Neuronal stem cell (in vitro differentiated cells): Measurements from ENCODE around the gene PHYHD1.

ENCODE experiments used
- DNase-seq: peaks from one replicate; pipeline ENCODE4 v3.0.0-alpha.2; 2013; ENCODE audit warnings: low spot score
- H2AFZ ChIP-seq: one replicate; pipeline ENCODE4 v1.6.1; 2013; ENCODE audit warnings: mild to moderate bottlenecking, low read length, inconsistent platforms
- H2AK5ac ChIP-seq: 2 replicates; pipeline ENCODE4 v1.6.1; 2013; ENCODE audit warnings: low read depth, mild to moderate bottlenecking, inconsistent platforms, low read length, moderate library complexity, mixed read lengths
- H2BK120ac ChIP-seq: 2 replicates; pipeline ENCODE4 v1.6.1; 2013; ENCODE audit warnings: low read depth, mild to moderate bottlenecking, inconsistent platforms, low read length, moderate library complexity, mixed read lengths
- H2BK12ac ChIP-seq: one replicate; pipeline ENCODE4 v1.6.1; 2013; ENCODE audit warnings: low read length, inconsistent platforms
- H2BK15ac ChIP-seq: 2 replicates; pipeline ENCODE4 v1.6.1; 2013; ENCODE audit warnings: mild to moderate bottlenecking, low read length, inconsistent platforms, mixed read lengths
- H2BK5ac ChIP-seq: one replicate; pipeline ENCODE4 v1.6.1; 2013; ENCODE audit warnings: inconsistent platforms, mild to moderate bottlenecking, low read length, moderate library complexity
- H3K14ac ChIP-seq: one replicate; pipeline ENCODE4 v1.6.1; 2013; ENCODE audit warnings: low read length, inconsistent platforms
- H3K18ac ChIP-seq: 2 replicates; pipeline ENCODE4 v1.6.1; 2013; ENCODE audit warnings: low read length, inconsistent platforms
- H3K23ac ChIP-seq: 2 replicates; pipeline ENCODE4 v1.6.1; 2013; ENCODE audit warnings: low read depth, mild to moderate bottlenecking, mixed read lengths, low read length, inconsistent platforms; ENCODE audit not compliant: poor library complexity
- H3K27ac ChIP-seq: replicated peaks from 3 replicates; pipeline ENCODE4 v1.5.1; 2013; ENCODE audit warnings: low read length, inconsistent platforms
- H3K27me3 ChIP-seq, 3 experiments: 2 replicates each; pipeline ENCODE4 v1.6.1; 2013; ENCODE audit warnings: low read length in 3 of 3, mild to moderate bottlenecking in 2 of 3, inconsistent platforms in 1 of 3, low read depth in 1 of 3, mixed read lengths in 1 of 3, moderate library complexity in 1 of 3; ENCODE audit not compliant: control insufficient read depth in 3 of 3, insufficient read depth in 3 of 3
- H3K36me3 ChIP-seq, 2 donors: replicated peaks in 1 of 2; 2 replicates each; pipeline ENCODE4 v1.6.1; 2013; ENCODE audit warnings: low read length in 2 of 2; ENCODE audit not compliant: control insufficient read depth in 2 of 2, insufficient read depth in 2 of 2
- H3K4ac ChIP-seq: 2 replicates; pipeline ENCODE4 v1.6.1; 2013; ENCODE audit warnings: inconsistent platforms, mild to moderate bottlenecking, low read length, moderate library complexity
- H3K4me1 ChIP-seq, 2 donors: 1 replicate in 1 of 2; 2 replicates in 1 of 2; pipeline ENCODE4 v1.6.1; 2013; ENCODE audit warnings: low read length in 2 of 2, low read depth in 1 of 2; ENCODE audit not compliant: control insufficient read depth in 2 of 2, insufficient read depth in 1 of 2
- H3K4me2 ChIP-seq: one replicate; pipeline ENCODE4 v1.6.1; 2013; ENCODE audit warnings: mild to moderate bottlenecking, low read length, inconsistent platforms; ENCODE audit not compliant: insufficient read depth, poor library complexity, severe bottlenecking
- H3K4me3 ChIP-seq, 2 donors: 2 replicates each; pipeline ENCODE4 v1.5.1; 2013; ENCODE audit warnings: low read length in 2 of 2, mild to moderate bottlenecking in 2 of 2, inconsistent platforms in 1 of 2, moderate library complexity in 1 of 2
- H3K79me1 ChIP-seq: one replicate; pipeline ENCODE4 v1.6.1; 2013; ENCODE audit warnings: low read depth, mild to moderate bottlenecking, inconsistent platforms, low read length, moderate library complexity
- H3K9ac ChIP-seq: one replicate; pipeline ENCODE4 v1.6.1; 2013; ENCODE audit warnings: mild to moderate bottlenecking, low read depth, low read length, inconsistent platforms; ENCODE audit not compliant: poor library complexity
- H3K9me3 ChIP-seq, 2 donors: replicated peaks in 1 of 2; 2 replicates each; pipeline versions ENCODE3 to v1.6.1; 2013; ENCODE audit warnings: low read length in 2 of 2, mild to moderate bottlenecking in 2 of 2, inconsistent platforms in 1 of 2, low read depth in 1 of 2, mixed read lengths in 1 of 2, moderate library complexity in 1 of 2; ENCODE audit not compliant: control insufficient read depth in 2 of 2, insufficient read depth in 1 of 2
- H4K8ac ChIP-seq: one replicate; pipeline ENCODE4 v1.6.1; 2013; ENCODE audit warnings: low read depth, mild to moderate bottlenecking, inconsistent platforms, low read length, moderate library complexity
- H4K91ac ChIP-seq: one replicate; pipeline ENCODE4 v1.6.1; 2013; ENCODE audit warnings: low read length, low read depth, mild to moderate bottlenecking, inconsistent platforms; ENCODE audit not compliant: poor library complexity
- WGBS, 2 donors: extraction: QIAGEN DNeasy Blood & Tissue Kit; methylation state at CpG; one replicate each; pipeline ENCODE4 v1.1.7; 2013; ENCODE audit warnings: missing lambda C conversion rate in 2 of 2, mixed read lengths in 1 of 2; ENCODE audit not compliant: insufficient read length in 2 of 2, insufficient replicate concordance in 1 of 2; ENCODE audit errors: extremely low coverage in 2 of 2; 5-methylcytosine and 5-hydroxymethylcytosine counted together

Gene PHYHD1

DNA sequence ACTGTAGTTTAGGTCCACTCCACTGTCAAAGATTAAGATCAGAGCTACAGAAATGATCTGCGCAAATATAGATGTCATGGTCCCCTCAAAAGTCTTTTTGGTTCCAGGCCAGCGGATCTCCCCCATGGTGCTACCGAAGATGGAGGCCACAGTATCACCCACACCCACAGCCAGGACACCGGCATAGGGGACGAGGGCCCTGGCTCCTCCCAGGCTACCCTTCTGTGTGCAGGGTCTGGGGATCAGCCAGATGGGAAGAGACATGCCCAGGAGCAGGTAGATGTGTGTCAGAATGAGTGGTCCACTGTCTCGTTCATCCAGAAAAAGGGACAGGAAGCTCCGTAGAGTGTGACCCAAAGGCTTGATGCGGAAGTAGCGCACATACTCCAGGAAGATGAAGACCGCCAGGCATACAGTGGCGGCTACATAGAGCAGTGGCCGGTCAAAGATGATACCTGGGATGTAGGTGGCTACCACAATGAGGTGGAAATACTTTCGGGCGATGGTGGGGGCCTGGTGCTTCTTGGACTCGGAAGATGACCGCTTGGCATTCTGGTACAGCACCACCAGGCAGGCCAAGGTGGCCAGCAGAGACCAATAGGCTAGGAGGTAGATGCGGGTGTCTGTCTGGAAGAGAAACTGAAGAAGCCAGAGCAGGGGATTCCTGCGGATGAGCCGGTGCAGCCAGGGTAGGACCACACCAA, 25.2 kb downstream of the PHYHD1 start:
- Histone ChIP-seq H3K79me1 (peaks cover 19% of the 10 kb centered on the region), H2BK120ac (no peak overlapping the region), H3K9ac (no peak overlapping the region), H2BK12ac (no peak overlapping the region), H2AFZ (no peak overlapping the region), H3K14ac (no peak overlapping the region), H3K23ac (peak overlapping the region; percentile 3), H3K9me3 (no peaks in the 10 kb centered on the region), H3K36me3 (peaks cover 14 to 29% of the 10 kb centered on the region in 2 donors), H3K4me1 (peaks cover 3 to 8% of the 10 kb centered on the region in 2 donors), H3K4ac (no peak overlapping the region), H4K91ac (no peak overlapping the region), H3K27ac (no peak overlapping the region), H2BK5ac (no peak overlapping the region), H2AK5ac (peak overlapping the region; percentile 10), H4K8ac (no peak overlapping the region), H3K18ac (no peak overlapping the region), H2BK15ac (no peak overlapping the region), H3K27me3 (no peaks in the 10 kb centered on the region), H3K4me2 (no peak overlapping the region), H3K4me3 (peak overlapping the region in 1 of 2 donors; percentile 99)
- DNase-seq = no peak
- no CpG with 5 or more reads among the region's 19 CpGs for WGBS, 2 donors

DNA sequence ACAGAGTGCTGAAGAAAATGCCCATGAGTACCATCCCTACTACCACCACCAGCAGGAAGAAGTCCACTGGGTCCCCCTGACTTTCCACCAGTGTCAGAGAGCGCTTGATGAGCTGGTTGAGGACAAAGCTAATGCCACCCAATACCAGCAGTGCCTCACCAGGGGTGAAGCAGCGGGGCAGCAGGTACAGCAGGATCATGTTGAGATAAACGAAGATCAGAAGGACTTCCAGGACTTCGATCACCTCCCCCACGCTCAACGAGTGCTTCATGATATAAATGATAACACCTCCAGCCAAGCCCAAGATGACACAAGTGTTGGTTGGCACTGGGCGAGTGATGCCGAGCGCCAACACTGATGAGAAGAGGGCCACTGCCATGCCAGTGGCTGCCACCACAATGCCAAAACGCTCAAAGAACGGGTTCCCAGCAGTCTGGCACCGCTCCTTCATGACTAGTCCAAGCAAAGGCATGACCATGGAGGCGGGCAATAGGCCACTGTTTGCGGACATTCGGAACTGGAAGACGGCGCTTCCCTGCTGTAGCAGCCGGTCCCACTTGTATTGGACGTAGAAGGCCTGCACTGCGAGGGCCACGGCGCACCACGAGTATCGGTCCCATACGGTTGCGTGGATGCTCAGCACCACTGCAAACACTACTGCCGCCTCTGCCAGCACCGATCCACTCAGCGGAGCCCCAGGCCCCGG, 25.9 kb downstream of the PHYHD1 start:
- Histone ChIP-seq H3K79me1 (peaks cover 19% of the 10 kb centered on the region), H2AK5ac (peak overlapping the region; percentile 61), H2BK15ac (peak overlapping the region; percentile 7), H3K9me3 (no peaks in the 10 kb centered on the region), H3K4me2 (peak overlapping the region; percentile 89), H4K8ac (peak overlapping the region; percentile 1), H3K27ac (peak overlapping the region; percentile 54), H3K18ac (peak overlapping the region; percentile 98), H3K4me3 (peak overlapping the region; percentile 93 to 99), H3K27me3 (no peaks in the 10 kb centered on the region), H3K4ac (no peak overlapping the region), H2BK12ac (no peak overlapping the region), H3K14ac (peak overlapping the region; percentile 99), H3K36me3 (peaks cover 15 to 35% of the 10 kb centered on the region in 2 donors), H3K23ac (peak overlapping the region; percentile 100), H2AFZ (peak overlapping the region; percentile 100), H2BK5ac (peak overlapping the region; percentile 98), H4K91ac (no peak overlapping the region), H3K4me1 (peaks cover 3 to 5% of the 10 kb centered on the region in 2 donors), H2BK120ac (peak overlapping the region; percentile 87), H3K9ac (peak overlapping the region; percentile 99)
- no peak for DNase-seq
- no CpG with 5 or more reads among the region's 30 CpGs for WGBS, 2 donors

DNA sequence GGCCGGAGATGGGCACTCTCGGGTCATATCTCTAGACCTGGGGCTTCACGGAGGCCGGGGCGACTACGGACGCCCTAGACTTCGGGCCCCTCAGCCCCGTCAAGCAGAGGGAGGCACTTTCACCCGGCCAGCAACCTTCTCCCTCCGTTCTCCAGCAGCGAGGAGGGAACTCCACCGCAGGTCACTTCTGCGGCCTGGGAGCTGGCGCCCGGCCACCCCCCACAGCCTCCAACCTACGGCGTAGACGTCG, 26.4 kb downstream of the PHYHD1 start:
- Histone ChIP-seq H2BK5ac (peak overlapping the region; percentile 98), H2BK12ac (no peak overlapping the region), H3K36me3 (peaks cover 18 to 39% of the 10 kb centered on the region in 2 donors)

More for the DNA sequence above, 26.4 kb downstream of the PHYHD1 start:
- no peaks in the 10 kb centered on the region for H3K27me3 ChIP-seq
- peak overlapping the region; percentile 1 for H4K8ac ChIP-seq
- H3K14ac ChIP-seq = peak overlapping the region; percentile 99
- H2BK15ac ChIP-seq = peak overlapping the region; percentile 7
- H2BK120ac ChIP-seq = peak overlapping the region; percentile 87
- DNase-seq = no peak
- H3K79me1 ChIP-seq = peaks cover 19% of the 10 kb centered on the region
- H3K4me2 ChIP-seq = peak overlapping the region; percentile 89
- H3K4ac ChIP-seq = no peak overlapping the region
- H2AFZ ChIP-seq = peak overlapping the region; percentile 100
- WGBS, 2 donors = no CpG with 5 or more reads among the region's 20 CpGs
- peak overlapping the region; percentile 98 for H3K18ac ChIP-seq
- no peak overlapping the region for H4K91ac ChIP-seq
- H2AK5ac ChIP-seq = peak overlapping the region; percentile 61
- H3K4me1 ChIP-seq = peaks cover 3 to 5% of the 10 kb centered on the region in 2 donors
- H3K27ac ChIP-seq = peak overlapping the region; percentile 54
- no peaks in the 10 kb centered on the region for H3K9me3 ChIP-seq
- peak overlapping the region; percentile 99 for H3K9ac ChIP-seq
- peak overlapping the region; percentile 100 for H3K23ac ChIP-seq
- peak overlapping the region; percentile 93 to 99 for H3K4me3 ChIP-seq
